ENCODE data around the gene TSNAX. TPM values are rescaled to one million over a fixed set of nuclear protein-coding genes. Genes with fewer than 3 reads are reported as not detected.

Gene TSNAX
- total and polyA plus RNA-seq, 2 of the 8 experiments (the other 6 are each of a cell fraction or from before 2014, with no cell fraction given) = 7.7 to 34.0 TPM

GRCh38 chr1:231602673-231602984 lies 74.2 kb downstream of the TSNAX start:
- Histone ChIP-seq H4K91ac (replicated peaks; ENCODE audit: insufficient read length, low read length) (no peak overlapping the region), H2BK20ac (ENCODE audit: low read length) (no peak overlapping the region), H2BK5ac (ENCODE audit: low read depth, low read length) (no peak overlapping the region), H3K14ac (ENCODE audit: insufficient read length) (no peak overlapping the region), H3K4me1 (replicated peaks in 1 of 4; ENCODE audit: control insufficient read depth in 3 of 4, insufficient read depth in 4 of 4, low read length in 3 of 4) (peaks cover 0 to 4% (median under 1%) of the 10 kb centered on the region in 4 experiments; a peak in 1 of 7 replicates), H2BK12ac (ENCODE audit: low read depth, low read length) (no peak overlapping the region), H3K4me3 (ENCODE audit: extremely low read depth in 1 of 4, insufficient read depth in 2 of 4, low read depth in 3 of 4, low read length in 4 of 4) (no peak overlapping the region), H3K79me2 (ENCODE audit: control insufficient read depth in 1 of 2, insufficient read depth in 2 of 2, low read length in 2 of 2) (no peaks in the 10 kb centered on the region), H3K56ac (replicated peaks; ENCODE audit: insufficient read length, low read depth, low read length) (no peak overlapping the region), H4K5ac (ENCODE audit: insufficient read length, low read depth, low read length) (no peak overlapping the region), H3K18ac (ENCODE audit: extremely low read depth, low read length) (no peak overlapping the region), H3K23me2 (ENCODE audit: low read depth, low read length) (no peaks in the 10 kb centered on the region; the same call in 1 of the 2 replicates), H4K8ac (ENCODE audit: extremely low read depth, insufficient read depth, low read length) (no peak overlapping the region), H4K20me1 (replicated peaks in 1 of 2; ENCODE audit: control insufficient read depth in 1 of 2, insufficient read depth in 2 of 2, low read length in 2 of 2) (no peaks in the 10 kb centered on the region), H2BK120ac (replicated peaks; ENCODE audit: low read depth, low read length) (no peak overlapping the region), H2AFZ (ENCODE audit: low read length) (no peak overlapping the region), H3K23ac (ENCODE audit: insufficient read length) (no peak overlapping the region), H3K79me1 (ENCODE audit: low read depth, low read length) (no peaks in the 10 kb centered on the region), H3K36me3 (ENCODE audit: control insufficient read depth in 2 of 4, insufficient read depth in 4 of 4, low read length in 3 of 4) (no peaks in the 10 kb centered on the region), H3K27me3 (replicated peaks in 1 of 4; ENCODE audit: control insufficient read depth in 3 of 4, extremely low read depth in 1 of 4, insufficient read depth in 3 of 4, low read length in 3 of 4) (no peaks in the 10 kb centered on the region; a peak in 1 of 7 replicates), H2AK5ac (ENCODE audit: low read depth, low read length) (no peak overlapping the region), H3K4ac (replicated peaks; ENCODE audit: insufficient read length, low read depth, low read length) (no peak overlapping the region), H3K27ac (ENCODE audit: low read depth, low read length) (no peak overlapping the region), H3K9me3 (ENCODE audit: insufficient read depth in 2 of 2, low read depth in 1 of 2, low read length in 1 of 2) (no peaks in the 10 kb centered on the region), H3K9ac (replicated peaks in 1 of 4; ENCODE audit: extremely low read depth in 1 of 4, low read depth in 3 of 4, low read length in 3 of 4) (no peak overlapping the region), H2BK15ac (ENCODE audit: low read length) (no peak overlapping the region), H3K4me2 (ENCODE audit: insufficient read depth in 1 of 2, low read depth in 2 of 2, low read length in 2 of 2) (no peak overlapping the region)
- no peak for TF ChIP-seq POLR2A (IDR thresholded peaks at IDR 0.05; ENCODE audit: control extremely low read depth in 1 of 2, low read depth in 2 of 2, low read length in 2 of 2)
- no CpG with 5 or more reads among the region's 4 CpGs for WGBS, 2 experiments (ENCODE audit: extremely low coverage in 1 of 2, insufficient coverage in 1 of 2, insufficient read length in 1 of 2, insufficient replicate concordance in 2 of 2, low coverage in 1 of 2, low lambda C conversion rate in 2 of 2, missing lambda C conversion rate in 1 of 2)
- no peak for DNase-seq (ENCODE audit: low read depth in 1 of 2, low spot score in 2 of 2)
- no peak for FAIRE-seq
- POLR2A ChIA-PET (ENCODE audit: partially characterized antibody) = no interaction called here
- CTCF ChIA-PET (ENCODE audit: partially characterized antibody) = interaction anchor here (0.6 to 2.1 kb wide), 5 partner anchors 12 to 182 kb away, joined by 3 to 8 read pairs (median 4); no protein-coding TSS in a partner anchor
